ENCODE data around the gene ARHGDIG. TPM values are rescaled to one million over a fixed set of nuclear protein-coding genes. Genes with fewer than 3 reads are reported as not detected.

ARHGDIG gene
- total RNA-seq, 2 donors from 2014 or later = 5.9 to 6.8 TPM

DNA sequence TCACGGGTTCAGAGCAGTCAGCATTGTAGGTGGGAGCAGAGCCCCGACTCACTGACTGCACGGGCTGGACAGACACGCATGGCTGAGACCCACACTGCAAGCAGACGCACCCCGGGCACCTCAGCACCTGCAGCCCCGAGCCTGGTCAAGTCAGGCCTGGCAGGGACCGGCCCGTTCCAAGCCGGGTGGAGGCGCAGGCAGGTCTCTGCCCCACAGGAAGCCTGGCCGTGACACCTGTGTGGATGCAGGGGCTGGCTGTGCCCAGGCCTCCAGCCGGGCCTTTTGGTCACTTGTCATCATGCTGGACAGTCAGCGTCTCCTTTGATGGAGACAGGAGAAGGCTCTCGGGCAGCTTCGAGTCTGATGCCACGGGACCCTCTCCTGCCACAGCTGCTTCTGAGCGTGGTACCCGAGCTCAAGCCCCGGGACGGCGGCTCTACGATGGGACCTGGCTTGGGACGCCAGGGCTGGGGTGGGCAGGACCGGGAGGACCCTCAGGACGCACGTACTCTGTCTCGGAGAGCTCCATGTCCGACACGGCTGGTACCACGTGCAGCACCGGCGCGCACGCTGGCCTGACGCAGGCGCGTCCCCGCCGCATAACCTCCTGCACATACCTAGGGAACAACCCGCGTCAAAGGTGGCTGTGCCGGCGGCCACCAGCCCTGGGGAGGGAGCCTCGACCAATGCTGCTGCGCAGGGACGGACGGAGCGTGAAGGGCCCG, 10.5 kb downstream of the ARHGDIG start:
- no peaks in the 10 kb centered on the region for H3K4me1 ChIP-seq
- H3K27ac ChIP-seq = no peak overlapping the region
- no peaks in the 10 kb centered on the region for H3K9me3 ChIP-seq
- H3K36me3 ChIP-seq = peaks cover 38% of the 10 kb centered on the region
- H3K4me3 ChIP-seq = no peak overlapping the region
- TF ChIP-seq, protein P1, sequence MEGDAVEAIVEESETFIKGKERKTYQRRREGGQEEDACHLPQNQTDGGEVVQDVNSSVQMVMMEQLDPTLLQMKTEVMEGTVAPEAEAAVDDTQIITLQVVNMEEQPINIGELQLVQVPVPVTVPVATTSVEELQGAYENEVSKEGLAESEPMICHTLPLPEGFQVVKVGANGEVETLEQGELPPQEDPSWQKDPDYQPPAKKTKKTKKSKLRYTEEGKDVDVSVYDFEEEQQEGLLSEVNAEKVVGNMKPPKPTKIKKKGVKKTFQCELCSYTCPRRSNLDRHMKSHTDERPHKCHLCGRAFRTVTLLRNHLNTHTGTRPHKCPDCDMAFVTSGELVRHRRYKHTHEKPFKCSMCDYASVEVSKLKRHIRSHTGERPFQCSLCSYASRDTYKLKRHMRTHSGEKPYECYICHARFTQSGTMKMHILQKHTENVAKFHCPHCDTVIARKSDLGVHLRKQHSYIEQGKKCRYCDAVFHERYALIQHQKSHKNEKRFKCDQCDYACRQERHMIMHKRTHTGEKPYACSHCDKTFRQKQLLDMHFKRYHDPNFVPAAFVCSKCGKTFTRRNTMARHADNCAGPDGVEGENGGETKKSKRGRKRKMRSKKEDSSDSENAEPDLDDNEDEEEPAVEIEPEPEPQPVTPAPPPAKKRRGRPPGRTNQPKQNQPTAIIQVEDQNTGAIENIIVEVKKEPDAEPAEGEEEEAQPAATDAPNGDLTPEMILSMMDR (IDR thresholded peaks at IDR 0.05) = no peak
- no peaks in the 10 kb centered on the region for H3K27me3 ChIP-seq
- no peak for DNase-seq (ENCODE audit: low spot score)

DNA sequence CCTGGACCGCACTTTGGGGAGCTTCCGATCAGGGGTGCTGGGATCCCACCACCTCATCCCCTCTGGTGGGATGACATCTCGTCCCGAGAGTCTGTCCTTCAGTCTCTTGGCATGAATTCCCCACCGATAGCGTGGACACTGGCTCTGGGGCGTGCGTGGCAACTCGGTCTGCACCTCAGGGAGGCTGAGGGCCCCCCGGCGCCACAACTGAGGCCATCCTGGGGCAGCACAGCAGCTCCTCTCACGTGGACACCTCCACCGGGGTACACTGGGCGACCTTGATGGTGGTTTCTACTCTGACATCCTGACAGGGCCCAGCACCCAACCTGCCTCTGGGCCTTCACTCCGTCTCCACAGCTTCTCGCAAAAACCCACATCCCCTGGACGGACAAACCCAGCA, 11.1 kb downstream of the ARHGDIG start:
- H3K27ac ChIP-seq = no peak overlapping the region
- no peak for DNase-seq (ENCODE audit: low spot score)
- H3K4me3 ChIP-seq = no peak overlapping the region
- no peaks in the 10 kb centered on the region for H3K27me3 ChIP-seq
- H3K9me3 ChIP-seq = no peaks in the 10 kb centered on the region
- TF ChIP-seq, protein P1 (IDR thresholded peaks at IDR 0.05) = no peak
- H3K36me3 ChIP-seq = peaks cover 40% of the 10 kb centered on the region
- H3K4me1 ChIP-seq = no peaks in the 10 kb centered on the region

DNA sequence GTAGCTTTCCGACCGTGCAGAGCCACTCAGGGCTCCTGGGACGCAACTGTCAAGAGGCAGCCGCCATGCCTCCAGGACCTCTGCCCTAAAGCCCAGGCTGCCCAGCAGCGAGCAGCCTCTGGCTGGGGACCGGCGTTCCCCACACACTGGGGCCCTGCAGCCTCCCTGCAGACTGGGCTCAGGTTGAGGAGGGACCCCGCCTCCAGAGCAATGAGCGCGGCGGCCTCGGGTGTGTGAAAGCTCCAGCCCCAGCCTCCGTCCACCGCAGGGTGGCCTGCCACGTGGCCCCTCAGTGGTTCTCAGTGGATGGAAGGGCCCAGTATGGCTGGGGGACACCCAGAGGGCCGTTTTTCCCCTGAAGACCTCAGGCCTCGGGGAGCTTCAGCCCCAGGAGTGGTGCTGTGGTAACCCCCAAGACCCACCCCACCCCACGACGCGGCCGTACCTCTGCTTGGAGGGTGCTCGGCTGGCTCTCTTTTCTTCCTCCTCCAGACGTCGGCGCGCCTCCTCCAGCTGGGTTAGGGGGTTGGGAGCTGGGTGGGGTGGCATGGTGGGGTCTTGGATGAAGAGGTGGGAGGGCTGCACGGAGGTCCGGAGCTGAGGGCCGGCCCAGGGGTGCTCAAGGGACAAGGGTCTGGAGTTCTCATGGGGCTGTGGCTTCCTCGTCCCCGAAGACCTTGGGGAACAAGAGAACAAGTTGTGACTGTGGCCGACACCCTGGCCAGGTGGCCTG, 12.8 kb downstream of the ARHGDIG start:
- Histone ChIP-seq H3K4me1 (no peaks in the 10 kb centered on the region), H3K9me3 (no peaks in the 10 kb centered on the region), H3K36me3 (peaks cover 46% of the 10 kb centered on the region), H3K27ac (no peak overlapping the region), H3K27me3 (no peaks in the 10 kb centered on the region), H3K4me3 (no peak overlapping the region)
- no peak for DNase-seq (ENCODE audit: low spot score)
- TF ChIP-seq, protein P1 (IDR thresholded peaks at IDR 0.05) = no peak

DNA sequence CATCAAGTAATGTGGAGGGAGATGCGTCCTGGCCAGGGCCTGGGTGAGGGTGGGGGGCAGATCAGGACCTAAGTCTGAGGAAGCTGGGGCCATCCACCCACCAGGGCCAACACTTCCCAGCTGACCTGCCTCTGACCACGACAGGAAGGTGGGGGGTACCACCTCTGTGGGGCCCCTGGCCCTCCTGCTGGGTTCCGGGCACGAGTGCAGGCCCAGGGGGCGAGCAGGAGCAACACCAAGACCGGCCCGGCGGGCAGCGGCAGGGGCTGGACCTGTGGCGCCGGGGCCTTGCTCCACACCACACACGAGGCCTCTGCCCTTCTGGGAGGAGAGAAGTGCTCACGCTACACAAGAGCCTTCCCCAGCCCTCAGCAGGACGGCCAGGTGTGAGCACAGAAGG, 15.9 kb downstream of the ARHGDIG start:
- no peaks in the 10 kb centered on the region for H3K9me3 ChIP-seq
- H3K4me3 ChIP-seq = no peak overlapping the region
- TF ChIP-seq, protein P1 (IDR thresholded peaks at IDR 0.05) = no peak
- no peaks in the 10 kb centered on the region for H3K27me3 ChIP-seq
- H3K27ac ChIP-seq = no peak overlapping the region
- peaks cover 37% of the 10 kb centered on the region for H3K36me3 ChIP-seq
- DNase-seq (ENCODE audit: low spot score) = no peak
- H3K4me1 ChIP-seq = no peaks in the 10 kb centered on the region

DNA sequence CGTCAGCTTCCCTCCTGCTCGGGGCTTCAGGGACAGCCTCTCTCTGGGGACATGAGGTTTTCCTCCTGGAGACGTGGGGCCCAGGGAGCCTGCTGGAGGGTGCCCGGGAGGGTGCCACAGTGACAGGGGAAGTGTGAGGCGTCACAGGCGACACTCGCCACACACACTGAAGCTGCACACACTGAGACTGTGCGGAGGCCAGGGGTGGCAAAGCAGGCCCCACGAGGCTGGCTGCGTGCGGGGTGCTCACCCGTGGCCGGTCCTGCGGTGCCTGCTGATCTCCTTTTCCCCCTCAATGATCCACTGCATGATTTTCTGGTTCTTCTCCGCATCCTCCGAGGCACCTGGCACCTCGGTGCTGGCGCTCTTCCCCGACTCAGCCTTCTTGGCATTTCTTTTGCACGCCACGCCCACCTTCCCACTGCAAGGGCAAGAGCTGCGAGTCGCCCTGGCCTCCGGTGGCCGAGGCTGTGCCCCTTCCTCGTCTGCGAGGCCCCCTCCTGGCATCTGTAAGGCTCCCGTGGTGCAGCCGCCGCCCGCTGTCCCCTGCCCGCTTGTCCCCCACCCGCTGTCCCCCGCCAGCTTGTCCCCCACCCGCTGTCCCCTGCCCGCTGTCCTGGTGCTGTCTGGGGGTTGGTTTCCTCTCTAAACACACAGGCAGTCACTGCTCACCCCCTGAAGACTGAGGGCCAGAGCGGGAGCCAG, 16.6 kb downstream of the ARHGDIG start:
- no peak overlapping the region for H3K27ac ChIP-seq
- DNase-seq (ENCODE audit: low spot score) = no peak
- H3K27me3 ChIP-seq = no peaks in the 10 kb centered on the region
- H3K36me3 ChIP-seq = peaks cover 37% of the 10 kb centered on the region
- H3K4me3 ChIP-seq = no peak overlapping the region
- H3K9me3 ChIP-seq = no peaks in the 10 kb centered on the region
- TF ChIP-seq, protein P1 (IDR thresholded peaks at IDR 0.05) = no peak
- H3K4me1 ChIP-seq = no peaks in the 10 kb centered on the region

Measured in right atrium auricular region (tissue), 2 donors.